OCI-LY1 (cell line): Measurements from ENCODE around the gene VWA8.

Experiments
- H2AFZ ChIP-seq: fragments of 200-600 bp; sonication (generic), shearing (Covaris generic); 2 replicates; pipeline ENCODE4 v1.6.0; 2014; ENCODE audit warnings: antibody characterized with exemption, mild to moderate bottlenecking, low read length
- H3F3A ChIP-seq: fragments of 200-600 bp; sonication (generic), shearing (Covaris generic); 2 replicates; pipeline ENCODE4 v1.6.0; 2014; ENCODE audit warnings: mild to moderate bottlenecking, antibody characterized with exemption, low read length, moderate library complexity; ENCODE audit not compliant: insufficient read depth
- H3K27ac ChIP-seq: fragments of 200-600 bp; sonication (generic); 2 replicates; pipeline ENCODE4 v1.5.1; 2014; ENCODE audit warnings: low read length, mixed run types, mild to moderate bottlenecking, low read depth; ENCODE audit not compliant: poor library complexity, severe bottlenecking
- H3K27me3 ChIP-seq: fragments of 200-600 bp; sonication (generic); 2 replicates; pipeline ENCODE4 v1.6.0; 2014; ENCODE audit warnings: antibody characterized with exemption, mild to moderate bottlenecking, low read length, moderate library complexity; ENCODE audit not compliant: insufficient read depth
- H3K36me3 ChIP-seq: fragments of 200-600 bp; sonication (generic); 2 replicates; pipeline ENCODE4 v1.6.1; 2014; ENCODE audit warnings: mild to moderate bottlenecking, antibody characterized with exemption, low read length, moderate library complexity, mixed read lengths; ENCODE audit not compliant: insufficient read depth
- H3K4me1 ChIP-seq: fragments of 200-600 bp; sonication (generic); 2 replicates; pipeline ENCODE4 v1.5.1; 2014; ENCODE audit warnings: mild to moderate bottlenecking, low read length, moderate library complexity; ENCODE audit not compliant: insufficient read depth, severe bottlenecking
- H3K4me2 ChIP-seq: fragments of 200-600 bp; sonication (generic), shearing (Covaris generic); 2 replicates; pipeline ENCODE4 v1.6.1; 2014; ENCODE audit warnings: low read length
- H3K4me3 ChIP-seq: fragments of 200-600 bp; sonication (generic); 2 replicates; pipeline ENCODE4 v1.5.1; 2014; ENCODE audit warnings: low read length, low read depth, mild to moderate bottlenecking, mixed read lengths; ENCODE audit not compliant: poor library complexity, severe bottlenecking
- H3K79me2 ChIP-seq: fragments of 200-600 bp; shearing (Covaris generic); 2 replicates; pipeline ENCODE4 v1.6.1; 2016; ENCODE audit warnings: mixed run types, low read length, mixed read lengths; ENCODE audit not compliant: insufficient read depth
- H3K9ac ChIP-seq: fragments of 200-600 bp; sonication (generic), shearing (Covaris generic); 2 replicates; pipeline ENCODE4 v1.6.1; 2014; ENCODE audit warnings: mild to moderate bottlenecking, low read length, mixed read lengths
- H3K9me2 ChIP-seq: fragments of 200-600 bp; sonication (generic), shearing (Covaris generic); 2 replicates; pipeline ENCODE4 v1.6.1; 2014; ENCODE audit warnings: low read depth, mild to moderate bottlenecking, low read length, mixed read lengths
- H3K9me3 ChIP-seq: fragments of 200-600 bp; shearing (Covaris generic); 2 replicates; pipeline ENCODE4 v1.6.1; 2014; ENCODE audit warnings: low read length, mixed read lengths
- H4K20me1 ChIP-seq: fragments of 200-600 bp; sonication (generic), shearing (Covaris generic); 2 replicates; pipeline ENCODE4 v1.6.0; 2016; ENCODE audit warnings: mild to moderate bottlenecking, low read length; ENCODE audit not compliant: insufficient read depth
- CTCF ChIP-seq: fragments of 200-600 bp; sonication (generic), shearing (Covaris generic); IDR thresholded peaks from 2 replicates; pipeline ENCODE4 v1.5.1; 2017; ENCODE audit warnings: mild to moderate bottlenecking, antibody characterized with exemption, low read length, moderate library complexity, mixed read lengths
- EZH2 ChIP-seq: fragments of 200-600 bp; sonication (generic), shearing (Covaris generic); IDR thresholded peaks from 2 replicates; pipeline ENCODE4 v1.8.0; 2017; ENCODE audit warnings: borderline replicate concordance, mixed run types, mild to moderate bottlenecking, antibody characterized with exemption, low read length, moderate library complexity, mixed read lengths

The VWA8 gene

DNA sequence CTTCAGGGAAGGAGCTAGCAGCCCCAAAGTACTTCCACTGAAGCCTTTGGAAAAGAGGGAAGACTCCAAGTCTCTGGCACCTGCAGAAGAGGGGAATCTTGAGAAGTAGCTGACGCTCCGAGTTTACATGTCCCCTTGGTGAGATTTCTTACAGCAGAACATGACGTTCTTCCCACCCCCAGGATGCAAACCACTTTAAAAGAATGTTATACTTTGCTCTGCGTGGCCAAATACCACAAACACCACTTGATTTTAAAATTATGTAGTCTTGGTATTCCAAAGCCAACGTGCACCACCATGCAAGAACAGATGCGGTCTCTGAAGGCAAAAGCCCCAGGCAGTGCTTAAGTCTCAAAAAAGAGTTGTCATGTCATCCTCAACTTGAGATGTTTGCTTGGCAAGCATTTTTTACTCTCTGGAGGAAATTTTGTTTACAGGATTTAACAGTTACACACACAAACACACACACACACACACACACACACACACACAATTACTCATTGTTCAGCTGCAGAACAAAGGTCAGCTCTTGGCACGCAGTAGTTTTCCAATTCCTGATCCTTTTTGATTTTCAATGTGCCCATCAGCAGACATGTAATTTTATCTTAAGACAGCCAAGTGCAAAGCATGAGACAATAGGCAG, 397.4 kb downstream of the VWA8 start:
- Histone ChIP-seq H3K27me3 (no peaks in the 10 kb centered on the region), H3K4me3 (no peak overlapping the region), H3K27ac (peak overlapping the region; percentile 63), H3K9ac (no peak overlapping the region), H3F3A (no peaks in the 10 kb centered on the region), H3K9me3 (no peaks in the 10 kb centered on the region), H3K4me2 (no peak overlapping the region), H3K9me2 (no peaks in the 10 kb centered on the region), H4K20me1 (no peaks in the 10 kb centered on the region), H3K36me3 (peaks cover 6% of the 10 kb centered on the region; the same call in 1 of the 2 replicates), H3K4me1 (peaks cover 42% of the 10 kb centered on the region), H2AFZ (no peak overlapping the region), H3K79me2 (no peaks in the 10 kb centered on the region)
- no peak for TF ChIP-seq EZH2
- TF ChIP-seq CTCF, result no peak

GRCh38 chr13:41562541-41563178, 398.2 kb downstream of the VWA8 start:
- Histone ChIP-seq H3K79me2 (no peaks in the 10 kb centered on the region), H3K4me1 (peaks cover 42% of the 10 kb centered on the region), H3F3A (no peaks in the 10 kb centered on the region), H3K27ac (peak overlapping the region; percentile 63), H3K9me2 (no peaks in the 10 kb centered on the region), H3K27me3 (no peaks in the 10 kb centered on the region), H3K4me3 (no peak overlapping the region), H3K9ac (no peak overlapping the region; the same call in 1 of the 2 replicates), H3K36me3 (0 out of 2 replicates have a peak, but pooled peaks cover 3% of the 10 kb centered on the region), H3K4me2 (no peak overlapping the region), H2AFZ (no peak overlapping the region), H3K9me3 (no peaks in the 10 kb centered on the region), H4K20me1 (no peaks in the 10 kb centered on the region)
- TF ChIP-seq EZH2 (no peak), CTCF (no peak)

GRCh38 chr13:41562083-41562482, 398.8 kb downstream of the VWA8 start:
- peak overlapping the region; percentile 63 for H3K27ac ChIP-seq
- H4K20me1 ChIP-seq, result no peaks in the 10 kb centered on the region
- peaks cover 42% of the 10 kb centered on the region for H3K4me1 ChIP-seq
- H3K4me2 ChIP-seq, result no peak overlapping the region
- H3K9me3 ChIP-seq, result no peaks in the 10 kb centered on the region
- H3K27me3 ChIP-seq, result no peaks in the 10 kb centered on the region
- no peak overlapping the region; the same call in 1 of the 2 replicates for H3K9ac ChIP-seq
- H3K4me3 ChIP-seq, result no peak overlapping the region
- H3K9me2 ChIP-seq, result no peaks in the 10 kb centered on the region
- H3F3A ChIP-seq, result no peaks in the 10 kb centered on the region
- no peak for TF ChIP-seq CTCF
- no peak for TF ChIP-seq EZH2
- H3K36me3 ChIP-seq, result 0 out of 2 replicates have a peak, but pooled peaks cover 3% of the 10 kb centered on the region
- no peaks in the 10 kb centered on the region for H3K79me2 ChIP-seq
- no peak overlapping the region for H2AFZ ChIP-seq
